H4 (cell line): ENCODE results near the gene OR12D2. TPM values are rescaled to one million over a fixed set of nuclear protein-coding genes. Genes with fewer than 3 reads are reported as not detected.

Source experiments
- total RNA-seq: library from RNA; depleted of rRNA; stranded (reverse); fragments of >200 nt; shearing (Covaris generic); gene quantifications from 2 replicates; pipeline ENCODE4 v1.2.3, GENCODE V29; 2014; rRNA removed

Gene OR12D2
- total RNA-seq, 1 experiment from 2014 or later, result not detected

Other genes with a start within 250 kb of the OR12D2 start
- gene OR2J2, start 224.7 kb upstream of the OR12D2 start, total RNA-seq, result not detected in 2 replicates
- gene OR14J1, start 93.9 kb upstream of the OR12D2 start, total RNA-seq, result not detected in 2 replicates
- not detected in 2 replicates for gene OR5V1, start 26.8 kb upstream of the OR12D2 start, total RNA-seq
- gene OR12D3, start 20.3 kb upstream of the OR12D2 start, total RNA-seq, result not detected in 2 replicates
- gene OR12D1, start 19.3 kb downstream of the OR12D2 start, total RNA-seq, result not detected in 2 replicates
- not detected in 2 replicates for gene OR10C1, start 43.7 kb downstream of the OR12D2 start, total RNA-seq
- gene OR11A1, start 61.4 kb downstream of the OR12D2 start, total RNA-seq, result not detected in 2 replicates
- not detected in 2 replicates for gene OR2H1, start 61.5 kb downstream of the OR12D2 start, total RNA-seq
- not detected in 2 replicates for gene MAS1L, start 92.3 kb downstream of the OR12D2 start, total RNA-seq
- 0.99 and 1.1 TPM in 2 replicates for gene UBD, start 164.1 kb downstream of the OR12D2 start, total RNA-seq
- not detected in 2 replicates for gene OR2H2, start 189.5 kb downstream of the OR12D2 start, total RNA-seq
- 3.8 and 3.9 TPM in 2 replicates for gene GABBR1, start 237.6 kb downstream of the OR12D2 start, total RNA-seq